Fibroblast of skin of scalp (primary cell): ENCODE data around the gene HTT.

Experiments used
- DNase-seq: peaks from one replicate; pipeline ENCODE4 v3.0.0-alpha.2; 2013

Gene HTT

GRCh38 chr4:3221184-3221494 is 146.7 kb downstream of the HTT start:
- no peak for DNase-seq

- no peak for DNase-seq
These were observed 147.5 kb downstream of the HTT start for GRCh38 chr4:3221996-3222395.

GRCh38 chr4:3223346-3223745 is 148.9 kb downstream of the HTT start:
- DNase-seq: no peak

GRCh38 chr4:3223956-3224748 is 149.7 kb downstream of the HTT start:
- DNase-seq: no peak

- DNase-seq: no peak
These were observed 150.8 kb downstream of the HTT start for GRCh38 chr4:3225071-3225850.

GRCh38 chr4:3225936-3226335 is 151.5 kb downstream of the HTT start:
- no peak for DNase-seq

- no peak for DNase-seq
These were observed 152.0 kb downstream of the HTT start for GRCh38 chr4:3226467-3226866.

- DNase-seq: no peak
These were observed 152.5 kb downstream of the HTT start for GRCh38 chr4:3226944-3227343.

- DNase-seq: no peak
These were observed 153.6 kb downstream of the HTT start for GRCh38 chr4:3227878-3228675.

GRCh38 chr4:3228881-3229280 is 154.4 kb downstream of the HTT start:
- no peak for DNase-seq

- no peak for DNase-seq
These were observed 154.8 kb downstream of the HTT start for GRCh38 chr4:3229328-3229727.

GRCh38 chr4:3229964-3230363 is 155.5 kb downstream of the HTT start:
- no peak for DNase-seq

- DNase-seq: no peak
These were observed 157.0 kb downstream of the HTT start for GRCh38 chr4:3231471-3231870.

GRCh38 chr4:3232001-3232400 is 157.5 kb downstream of the HTT start:
- no peak for DNase-seq

GRCh38 chr4:3232871-3233271 is 158.4 kb downstream of the HTT start:
- no peak for DNase-seq

- DNase-seq: peak; percentile 58
These were observed 159.1 kb downstream of the HTT start for GRCh38 chr4:3233391-3234071.

- DNase-seq: peak; percentile 23
These were observed 159.9 kb downstream of the HTT start for GRCh38 chr4:3234171-3235029.

GRCh38 chr4:3235030-3235345 is 160.5 kb downstream of the HTT start:
- DNase-seq: no peak

GRCh38 chr4:3235581-3235980 is 161.1 kb downstream of the HTT start:
- DNase-seq: no peak

GRCh38 chr4:3236326-3236878 is 161.9 kb downstream of the HTT start:
- no peak for DNase-seq

- DNase-seq: no peak
These were observed 162.8 kb downstream of the HTT start for GRCh38 chr4:3237266-3237665.
